Tibial nerve (tissue), 4 donors: ENCODE data around the gene MED28. TPM values are rescaled to one million over a fixed set of nuclear protein-coding genes. Genes with fewer than 3 reads are reported as not detected.

ENCODE experiments used
- DNase-seq, 2 donors: peaks; one replicate each; pipeline ENCODE4 v3.0.0-alpha.2; 2019; ENCODE audit warnings: low spot score in 2 of 2
- H3K27ac ChIP-seq, 4 donors: fragments of 200-600 bp; sonication (generic) in 3 of 4; one replicate each; pipeline ENCODE4 v1.5.1; 2017 to 2019; ENCODE audit warnings: mild to moderate bottlenecking in 1 of 4
- H3K27me3 ChIP-seq, 2 donors: fragments of 200-600 bp; sonication (generic) in 1 of 2; one replicate each; pipeline versions ENCODE4 v1.5.1 to v1.6.0; 2017 to 2019
- H3K36me3 ChIP-seq, 3 donors: fragments of 200-600 bp; sonication (generic); one replicate each; pipeline ENCODE4 v1.5.1; 2018 to 2019
- H3K4me1 ChIP-seq, 4 donors: fragments of 200-600 bp; sonication (generic) in 3 of 4; one replicate each; pipeline ENCODE4 v1.5.1; 2017 to 2019
- H3K4me3 ChIP-seq, 4 donors: fragments of 200-600 bp; sonication (generic) in 3 of 4; one replicate each; pipeline ENCODE4 v1.5.1; 2017 to 2019; ENCODE audit warnings: mild to moderate bottlenecking in 1 of 4, moderate library complexity in 1 of 4
- H3K9me3 ChIP-seq, 4 donors: fragments of 200-600 bp; sonication (generic) in 3 of 4; one replicate each; pipeline ENCODE4 v1.5.1; 2017 to 2019
- EP300 ChIP-seq, 2 donors: sonication (generic); formaldehyde crosslinking; IDR thresholded peaks; one replicate each; pipeline ENCODE4 v1.6.1; 2017; ENCODE audit warnings: antibody characterized with exemption in 2 of 2, mild to moderate bottlenecking in 1 of 2
- POLR2A ChIP-seq, 2 donors: fragments of 450-650 bp; IDR thresholded peaks; one replicate each; pipeline ENCODE4 v1.6.1; 2017; ENCODE audit warnings: antibody characterized with exemption in 2 of 2, mild to moderate bottlenecking in 2 of 2, moderate library complexity in 2 of 2
- WGBS, 2 donors: methylation state at CpG; one replicate each; pipeline ENCODE4 v1.1.5; 2018; 5-methylcytosine and 5-hydroxymethylcytosine counted together
- total RNA-seq, 4 donors: library from RNA; depleted of rRNA; stranded (reverse); fragments of >200 nt; gene quantifications; one replicate each; pipeline ENCODE4 v1.1.0, GENCODE V29; 2016
- TF ChIP-seq, protein P1 (sequence below), 5 experiments: fragments of 200-600 bp in 3 of 5; fragments of 450-650 bp in 2 of 5; sonication (generic) in 3 of 5; IDR thresholded peaks; one replicate each; pipeline ENCODE4 v1.5.1; 2016 to 2019; ENCODE audit warnings: antibody characterized with exemption in 5 of 5, mild to moderate bottlenecking in 3 of 5, moderate library complexity in 2 of 5

The MED28 gene
- total RNA-seq, 4 donors from 2014 or later: 12.9 to 19.9 (median 16.2) TPM

DNA sequence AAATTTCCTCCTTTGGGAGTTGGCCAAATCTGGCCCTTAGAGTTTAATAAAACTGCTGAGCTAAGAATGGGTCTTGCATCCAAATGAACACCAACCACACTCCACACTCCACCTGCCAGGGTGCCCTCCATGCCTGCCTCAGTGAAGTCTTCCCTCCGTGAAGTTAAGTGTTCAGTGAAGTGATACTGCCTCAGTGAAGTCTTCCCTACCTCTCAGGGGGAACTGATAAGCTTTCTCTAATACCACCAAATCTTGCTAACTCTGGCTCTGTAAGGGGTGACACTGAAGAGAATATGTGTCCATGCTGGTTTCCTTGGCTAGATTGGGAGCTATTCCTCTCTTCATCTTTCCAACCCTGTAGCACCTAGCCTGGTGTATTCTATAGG lies 27.9 kb downstream of the MED28 start:
- Histone ChIP-seq H3K27ac (no peak overlapping the region), H3K36me3 (peaks cover 0 to 28% (median 0%) of the 10 kb centered on the region in 3 donors), H3K4me3 (no peak overlapping the region), H3K4me1 (no peaks in the 10 kb centered on the region), H3K27me3 (no peaks in the 10 kb centered on the region), H3K9me3 (peaks cover 0 to 26% (median 0%) of the 10 kb centered on the region in 4 donors)
- WGBS, 2 donors: 92 to 100% methylated on average over 1 of the region's 1 CpG
- no peak for TF ChIP-seq EP300 (IDR thresholded peaks at IDR 0.05)
- TF ChIP-seq POLR2A (IDR thresholded peaks at IDR 0.05): no peak
- TF ChIP-seq, protein P1, sequence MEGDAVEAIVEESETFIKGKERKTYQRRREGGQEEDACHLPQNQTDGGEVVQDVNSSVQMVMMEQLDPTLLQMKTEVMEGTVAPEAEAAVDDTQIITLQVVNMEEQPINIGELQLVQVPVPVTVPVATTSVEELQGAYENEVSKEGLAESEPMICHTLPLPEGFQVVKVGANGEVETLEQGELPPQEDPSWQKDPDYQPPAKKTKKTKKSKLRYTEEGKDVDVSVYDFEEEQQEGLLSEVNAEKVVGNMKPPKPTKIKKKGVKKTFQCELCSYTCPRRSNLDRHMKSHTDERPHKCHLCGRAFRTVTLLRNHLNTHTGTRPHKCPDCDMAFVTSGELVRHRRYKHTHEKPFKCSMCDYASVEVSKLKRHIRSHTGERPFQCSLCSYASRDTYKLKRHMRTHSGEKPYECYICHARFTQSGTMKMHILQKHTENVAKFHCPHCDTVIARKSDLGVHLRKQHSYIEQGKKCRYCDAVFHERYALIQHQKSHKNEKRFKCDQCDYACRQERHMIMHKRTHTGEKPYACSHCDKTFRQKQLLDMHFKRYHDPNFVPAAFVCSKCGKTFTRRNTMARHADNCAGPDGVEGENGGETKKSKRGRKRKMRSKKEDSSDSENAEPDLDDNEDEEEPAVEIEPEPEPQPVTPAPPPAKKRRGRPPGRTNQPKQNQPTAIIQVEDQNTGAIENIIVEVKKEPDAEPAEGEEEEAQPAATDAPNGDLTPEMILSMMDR (IDR thresholded peaks at IDR 0.05): no peak
- no peak for DNase-seq

- H3K27ac ChIP-seq: no peak overlapping the region
- no peak for DNase-seq
- H3K4me1 ChIP-seq: no peaks in the 10 kb centered on the region
- WGBS, 2 donors: 78 to 81% methylated on average over 3 of the region's 3 CpGs
- H3K4me3 ChIP-seq: no peak overlapping the region
- peaks cover 0 to 25% (median 0%) of the 10 kb centered on the region in 4 donors for H3K9me3 ChIP-seq
- H3K27me3 ChIP-seq: no peaks in the 10 kb centered on the region
- TF ChIP-seq EP300 (IDR thresholded peaks at IDR 0.05): no peak
- H3K36me3 ChIP-seq: peaks cover 0 to 10% (median 0%) of the 10 kb centered on the region in 3 donors
These were observed 32.3 kb downstream of the MED28 start for GRCh38 chr4:17646693-17647092.

- WGBS, 2 donors: 86 to 91% methylated on average over 9 of the region's 9 CpGs
- no peaks in the 10 kb centered on the region for H3K27me3 ChIP-seq
- peaks cover 0 to 19% (median 0%) of the 10 kb centered on the region in 4 donors for H3K9me3 ChIP-seq
- no peak for DNase-seq
- no peaks in the 10 kb centered on the region for H3K4me1 ChIP-seq
- no peak overlapping the region for H3K27ac ChIP-seq
- H3K36me3 ChIP-seq: peaks cover 0 to 5% (median 0%) of the 10 kb centered on the region in 3 donors
- H3K4me3 ChIP-seq: no peak overlapping the region
- no peak for TF ChIP-seq EP300 (IDR thresholded peaks at IDR 0.05)
- no peak for TF ChIP-seq POLR2A (IDR thresholded peaks at IDR 0.05)
- TF ChIP-seq, protein P1 (IDR thresholded peaks at IDR 0.05): no peak
These were observed 32.9 kb downstream of the MED28 start for GRCh38 chr4:17647176-17647806.

DNA sequence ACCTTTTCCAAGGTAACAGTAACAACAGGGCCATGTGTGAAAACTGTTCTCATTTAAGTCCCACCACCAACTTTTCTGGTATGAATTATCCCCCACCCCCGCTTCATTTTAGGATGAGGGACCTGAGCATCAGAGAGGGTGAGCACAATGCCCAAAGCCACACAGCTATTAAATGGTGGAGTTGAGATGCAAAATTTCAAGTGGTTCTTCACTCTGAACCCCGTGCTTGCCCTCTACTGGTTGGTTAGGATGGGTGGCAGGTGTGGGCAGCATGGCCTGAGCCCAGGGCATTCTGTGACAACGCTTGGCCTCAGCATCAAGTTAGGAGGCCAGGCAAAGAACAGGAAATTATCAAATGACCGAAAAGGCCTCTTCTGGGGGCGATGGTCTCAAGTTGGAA lies 33.5 kb downstream of the MED28 start:
- Histone ChIP-seq H3K27me3 (no peaks in the 10 kb centered on the region), H3K4me1 (no peaks in the 10 kb centered on the region), H3K9me3 (peaks cover 0 to 13% (median 0%) of the 10 kb centered on the region in 4 donors), H3K4me3 (no peak overlapping the region), H3K36me3 (no peaks in the 10 kb centered on the region), H3K27ac (no peak overlapping the region)
- WGBS, 2 donors: 76 to 86% methylated on average over 5 of the region's 5 CpGs
- DNase-seq: no peak
- TF ChIP-seq, protein P1 (IDR thresholded peaks at IDR 0.05): no peak
- no peak for TF ChIP-seq POLR2A (IDR thresholded peaks at IDR 0.05)
- TF ChIP-seq EP300 (IDR thresholded peaks at IDR 0.05): no peak

DNA sequence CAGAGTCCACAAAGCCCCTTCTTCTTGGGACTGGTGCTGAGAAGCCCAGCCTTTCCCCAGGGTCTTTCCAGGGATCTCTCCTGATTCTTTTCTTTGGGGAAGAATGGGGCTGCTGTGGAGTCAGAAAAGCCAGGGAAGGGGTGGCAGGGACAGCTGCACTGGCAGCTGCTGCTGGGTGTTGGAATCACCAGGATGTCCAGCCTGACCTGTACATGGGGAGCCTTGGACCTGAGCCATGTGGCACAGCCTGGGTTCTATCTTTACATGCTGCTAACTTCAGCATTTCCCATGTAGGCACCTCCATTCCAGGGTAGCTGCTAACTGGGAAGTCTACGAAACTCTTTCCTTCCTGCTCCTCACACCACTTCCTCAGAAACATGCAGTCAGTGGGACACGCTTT lies 36.0 kb downstream of the MED28 start:
- no peak for DNase-seq
- WGBS, 2 donors: 80 to 95% methylated on average over 2 of the region's 2 CpGs
- Histone ChIP-seq H3K27me3 (no peaks in the 10 kb centered on the region), H3K4me1 (no peaks in the 10 kb centered on the region), H3K36me3 (no peaks in the 10 kb centered on the region), H3K4me3 (no peak overlapping the region), H3K9me3 (no peaks in the 10 kb centered on the region), H3K27ac (no peak overlapping the region)
- TF ChIP-seq EP300 (IDR thresholded peaks at IDR 0.05) (no peak), POLR2A (IDR thresholded peaks at IDR 0.05) (no peak)
- TF ChIP-seq, protein P1 (IDR thresholded peaks at IDR 0.05): no peak
